HG02759 (cell line): Measurements from ENCODE around the gene GJB1.

Experiments used
- ATAC-seq: cut with Tn5 transposase; IDR thresholded peaks from one replicate; pipeline ENCODE4 v1.9.1; 2021; ENCODE audit warnings: mild to moderate bottlenecking, moderate library complexity; ENCODE audit not compliant: unreplicated experiment

The GJB1 gene

GRCh38 chrX:71214604-71215337 is 8.3 kb upstream of the GJB1 start:
- ATAC-seq: no peak

GRCh38 chrX:71215338-71215912 is 7.6 kb upstream of the GJB1 start:
- ATAC-seq: no peak

DNA sequence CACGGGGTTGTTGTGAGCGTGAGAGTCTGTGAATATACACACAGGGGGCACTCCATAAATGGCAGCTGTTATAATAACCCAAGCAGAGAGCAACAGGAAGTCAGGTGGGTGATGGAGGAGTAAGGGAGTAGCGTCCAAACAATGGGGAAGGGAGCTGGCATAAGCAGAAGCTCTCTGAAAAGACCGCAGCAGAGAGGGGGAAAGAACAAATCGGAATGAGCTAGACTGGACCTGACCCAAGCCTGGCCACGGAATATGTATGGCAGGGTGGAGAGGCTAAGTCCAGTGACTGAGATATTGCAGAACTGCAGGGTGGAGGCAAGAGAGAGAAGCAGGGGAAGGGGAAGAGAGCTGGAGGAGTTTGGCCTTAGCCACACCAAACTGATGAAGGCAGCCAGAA is 6.5 kb upstream of the GJB1 start:
- ATAC-seq: no peak

DNA sequence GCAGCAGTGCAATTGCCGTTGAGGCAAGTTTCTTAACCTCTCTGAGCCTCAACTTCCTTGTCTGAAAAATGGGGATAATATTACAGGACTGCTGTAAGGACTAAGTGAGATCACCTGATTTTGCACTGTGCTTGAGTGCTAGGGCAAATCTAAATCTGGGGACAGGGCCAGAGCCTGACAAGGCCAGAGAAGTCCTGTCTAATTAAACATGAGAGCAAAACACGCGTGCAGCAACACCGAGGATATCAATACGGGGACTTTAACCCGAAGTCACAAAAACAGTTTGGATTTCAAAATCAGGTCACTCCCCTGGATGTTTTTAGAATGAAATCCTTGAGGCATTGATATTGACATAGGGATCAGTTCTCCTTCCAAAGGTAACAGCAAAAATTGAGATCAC is 5.7 kb upstream of the GJB1 start:
- ATAC-seq: no peak

- no peak for ATAC-seq
Measured at GRCh38 chrX:71221145-71221544, 1.9 kb upstream of the GJB1 start.

DNA sequence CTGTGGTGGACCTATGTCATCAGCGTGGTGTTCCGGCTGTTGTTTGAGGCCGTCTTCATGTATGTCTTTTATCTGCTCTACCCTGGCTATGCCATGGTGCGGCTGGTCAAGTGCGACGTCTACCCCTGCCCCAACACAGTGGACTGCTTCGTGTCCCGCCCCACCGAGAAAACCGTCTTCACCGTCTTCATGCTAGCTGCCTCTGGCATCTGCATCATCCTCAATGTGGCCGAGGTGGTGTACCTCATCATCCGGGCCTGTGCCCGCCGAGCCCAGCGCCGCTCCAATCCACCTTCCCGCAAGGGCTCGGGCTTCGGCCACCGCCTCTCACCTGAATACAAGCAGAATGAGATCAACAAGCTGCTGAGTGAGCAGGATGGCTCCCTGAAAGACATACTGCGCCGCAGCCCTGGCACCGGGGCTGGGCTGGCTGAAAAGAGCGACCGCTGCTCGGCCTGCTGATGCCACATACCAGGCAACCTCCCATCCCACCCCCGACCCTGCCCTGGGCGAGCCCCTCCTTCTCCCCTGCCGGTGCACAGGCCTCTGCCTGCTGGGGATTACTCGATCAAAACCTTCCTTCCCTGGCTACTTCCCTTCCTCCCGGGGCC is 1.2 kb downstream of the GJB1 start:
- ATAC-seq: no peak

- no peak for ATAC-seq
Measured at GRCh38 chrX:71225009-71225408, 2.0 kb downstream of the GJB1 start.

GRCh38 chrX:71225676-71226075 is 2.7 kb downstream of the GJB1 start:
- ATAC-seq: no peak

DNA sequence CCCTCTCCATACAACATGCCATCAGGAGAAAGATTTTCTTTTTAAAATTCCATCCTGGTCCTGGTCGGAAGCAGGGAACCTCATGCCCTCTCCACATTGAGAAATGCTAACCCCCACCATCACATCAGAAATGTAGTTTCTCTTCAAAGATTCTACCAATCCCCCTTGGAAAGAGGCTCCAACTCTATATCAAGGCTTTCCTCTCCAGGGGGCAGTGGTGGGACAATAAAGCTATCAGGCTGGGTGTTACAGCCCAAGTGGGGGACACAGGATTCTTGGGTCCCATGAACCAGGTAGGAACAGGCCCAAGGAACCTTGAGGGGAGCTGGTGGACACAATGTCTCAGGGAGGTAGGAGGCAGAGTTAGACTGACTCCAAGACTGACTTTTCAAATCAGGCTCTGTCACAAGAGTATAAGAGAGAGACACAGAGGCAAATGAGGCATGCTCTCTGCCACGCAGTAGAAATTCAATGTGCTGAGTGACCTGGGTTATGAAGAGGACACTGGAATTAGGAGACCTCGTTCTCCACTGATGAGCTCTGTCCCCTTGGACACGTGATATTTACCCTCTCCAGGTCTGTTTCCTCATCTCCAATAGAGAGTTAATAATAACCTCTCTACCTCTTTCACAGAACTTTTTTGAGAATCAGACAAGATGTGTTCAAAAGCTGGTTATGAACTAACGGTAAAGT is 4.5 kb downstream of the GJB1 start:
- ATAC-seq: no peak

GRCh38 chrX:71228063-71228642 is 5.1 kb downstream of the GJB1 start:
- ATAC-seq: no peak

DNA sequence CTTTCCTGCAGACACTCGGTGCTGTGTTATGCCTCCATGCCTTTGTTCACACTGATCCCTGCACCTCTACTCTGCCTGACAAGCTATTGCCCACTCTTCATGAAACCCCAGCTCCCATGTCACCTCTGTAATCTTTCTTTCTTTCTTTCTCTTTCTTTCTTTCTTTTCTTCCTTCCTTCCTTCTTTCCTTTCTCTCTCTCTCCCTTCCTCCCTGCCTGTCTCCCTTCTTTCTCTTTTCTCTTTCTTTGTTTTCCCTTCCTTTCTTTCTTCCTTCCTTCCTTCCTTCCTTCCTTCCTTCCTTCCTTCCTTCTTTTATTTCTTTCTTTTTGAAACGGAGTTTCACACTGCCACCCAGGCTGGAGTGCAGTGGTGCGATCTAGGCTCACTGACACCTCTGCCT is 12.5 kb downstream of the GJB1 start:
- ATAC-seq: no peak

DNA sequence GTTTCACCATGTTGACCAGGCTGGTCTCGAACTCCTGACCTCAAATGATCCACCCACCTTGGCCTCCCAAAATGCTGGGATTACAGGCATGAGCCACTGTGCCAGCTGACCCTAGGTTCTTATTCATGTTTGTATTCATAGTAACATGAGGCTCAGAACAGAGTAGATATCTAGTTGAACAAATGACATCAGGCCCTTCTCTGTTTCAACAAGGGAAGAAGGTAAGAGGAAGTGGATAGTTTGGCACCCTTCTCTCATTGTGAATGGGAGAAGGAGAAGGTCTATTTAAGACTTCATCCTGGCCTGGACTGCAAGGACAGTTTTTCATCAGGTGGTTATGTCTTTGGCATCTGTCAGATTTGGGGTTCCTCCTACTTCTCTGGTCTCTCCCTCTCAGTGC is 13.8 kb downstream of the GJB1 start:
- no peak for ATAC-seq

DNA sequence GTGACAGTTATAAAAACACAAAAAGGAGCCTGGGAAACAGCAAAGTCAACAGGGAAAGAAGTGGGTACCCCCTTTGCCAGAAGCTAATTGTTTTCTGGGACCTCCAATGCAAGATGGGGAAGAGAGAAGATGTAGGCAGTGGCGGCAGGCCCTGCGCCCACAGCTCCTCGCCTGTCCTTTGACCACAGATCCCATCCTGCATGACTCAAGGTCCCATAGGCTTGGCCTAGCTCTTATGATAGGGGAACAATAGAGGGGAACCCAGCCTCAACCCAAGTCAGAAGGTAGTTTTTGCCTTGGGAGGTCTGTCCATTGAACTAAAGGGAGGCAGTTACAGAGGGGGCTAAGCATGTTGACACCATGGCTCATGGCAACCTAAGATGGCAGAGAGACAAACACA is 16.8 kb downstream of the GJB1 start:
- no peak for ATAC-seq

DNA sequence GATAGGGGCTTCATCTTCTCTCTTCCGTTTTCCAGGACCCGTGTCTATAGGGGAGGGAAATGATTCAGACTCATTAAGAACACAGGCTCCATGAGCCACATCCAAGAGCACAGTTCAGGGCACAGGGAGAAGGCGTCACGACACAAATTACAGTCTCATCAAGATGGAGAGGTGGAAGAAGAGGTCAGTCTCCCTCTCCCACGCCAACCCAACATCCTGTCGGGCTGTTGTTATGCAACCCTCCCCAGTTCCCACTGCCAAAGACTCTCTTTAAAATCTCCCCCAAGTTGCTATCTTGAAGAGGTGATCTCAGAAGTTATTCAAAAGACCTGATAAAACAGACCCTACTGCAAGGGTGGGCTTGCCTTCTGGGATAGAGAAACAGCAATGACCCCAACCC is 18.3 kb downstream of the GJB1 start:
- ATAC-seq: no peak

GRCh38 chrX:71244359-71245128 is 21.5 kb downstream of the GJB1 start:
- no peak for ATAC-seq

- no peak for ATAC-seq
Measured at GRCh38 chrX:71245159-71245558, 22.1 kb downstream of the GJB1 start.

GRCh38 chrX:71250841-71251240 is 27.8 kb downstream of the GJB1 start:
- ATAC-seq: no peak

GRCh38 chrX:71251466-71251973 is 28.5 kb downstream of the GJB1 start:
- ATAC-seq: no peak

GRCh38 chrX:71252221-71252620 is 29.2 kb downstream of the GJB1 start:
- ATAC-seq: no peak

DNA sequence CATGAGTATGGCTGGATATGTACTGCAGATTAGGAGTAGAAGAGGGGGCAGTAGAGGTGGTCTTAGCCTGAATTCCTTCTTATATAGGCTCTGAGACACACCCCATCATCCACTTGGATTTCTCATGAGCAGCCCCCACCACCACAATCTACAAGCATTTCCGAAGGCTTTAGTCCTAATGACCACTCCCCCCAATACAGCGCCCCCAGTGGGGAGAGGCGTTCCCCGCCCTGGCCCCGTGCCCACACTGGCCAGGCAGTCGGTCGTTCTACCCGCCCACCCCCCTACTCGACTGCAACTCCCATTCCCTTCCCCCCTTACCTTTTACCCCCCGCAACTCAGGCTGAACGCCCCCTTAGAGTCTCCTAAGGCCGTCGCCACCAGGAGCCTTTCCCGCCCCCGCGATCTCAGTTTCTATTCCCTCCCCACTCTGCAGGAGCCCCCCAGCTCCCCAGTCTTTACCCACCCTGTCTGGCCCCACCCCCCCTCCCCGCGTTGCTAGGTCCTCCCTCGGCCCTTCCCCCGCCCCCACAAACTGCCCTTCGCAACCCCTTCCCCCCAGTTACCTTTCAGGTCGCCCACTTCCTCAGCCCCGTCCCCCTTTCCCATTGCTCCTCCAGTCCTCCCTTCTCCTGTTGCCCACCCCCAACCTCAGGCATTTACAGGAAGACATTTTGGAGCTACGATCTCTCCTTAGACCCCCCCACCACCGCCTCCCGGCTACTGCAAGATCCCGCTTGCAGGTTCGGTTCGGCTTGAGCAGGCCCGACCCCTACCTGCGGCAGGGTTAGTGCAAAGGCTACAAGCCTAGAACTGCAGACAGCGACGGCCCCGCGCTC is 30.4 kb downstream of the GJB1 start:
- ATAC-seq: no peak
